Posterior cingulate gyrus (tissue), 11 donors: Measurements from ENCODE around the gene PPP1R12B.
A peak's percentile ranks its signal among the peaks of the same experiment; 100 is the strongest.
"Not testable (repeated sequence)": the region's sequence is repeated elsewhere in the genome, so short reads cannot be mapped to it uniquely, and the experiment has no call there.

ENCODE experiments used
- DNase-seq, 10 donors: peaks; one replicate each; pipeline versions ENCODE4 v3.0.0 to v3.0.0-alpha.2; 2020 to 2021; ENCODE audit warnings: mixed read lengths in 3 of 10
- intact Hi-C: fragments of 100-400 bp; cut with DNase I; formaldehyde crosslinking; loops from one replicate; pipeline ENCODE4 v1.15.1; 2023

Gene PPP1R12B

DNA sequence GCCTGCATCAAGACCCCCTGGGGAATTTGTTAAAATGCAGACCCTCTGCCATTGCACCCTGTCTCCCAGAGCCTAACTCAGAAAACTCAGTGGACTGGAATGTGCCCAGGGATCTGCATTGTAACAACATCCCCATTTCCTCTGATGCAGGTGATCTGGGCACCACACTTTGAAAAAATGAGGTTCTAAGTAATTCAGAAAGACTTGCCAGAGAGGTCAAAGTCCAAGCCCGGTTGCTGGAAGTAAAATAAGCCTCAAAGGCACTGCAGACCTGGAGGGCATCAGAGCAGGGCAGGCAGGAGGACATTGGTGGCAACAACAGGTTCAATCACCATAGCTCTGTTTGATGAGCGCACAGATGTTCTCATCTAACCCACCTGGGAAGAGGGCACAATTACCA is 271.0 kb downstream of the PPP1R12B start:
- intact Hi-C loops: no loop called here

DNA sequence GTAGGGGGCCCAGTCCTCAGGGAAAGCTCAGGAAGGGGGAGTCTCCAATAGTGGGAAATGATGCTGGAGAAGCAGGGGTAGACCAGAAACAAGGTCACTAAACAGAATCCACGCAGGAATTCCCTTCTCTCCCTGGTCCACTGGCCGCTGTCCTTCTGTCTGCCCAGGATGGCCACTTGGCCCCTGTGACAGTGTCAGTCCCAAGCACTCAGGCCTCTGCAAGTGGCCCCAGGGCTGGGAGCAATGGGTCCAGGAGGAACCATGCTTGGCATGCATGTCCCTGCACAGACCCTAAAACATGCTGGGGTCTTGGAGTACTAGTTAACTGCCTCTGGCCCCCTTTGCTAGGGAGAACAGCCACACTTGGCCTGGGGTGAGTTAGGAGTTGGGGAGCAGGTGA is 271.5 kb downstream of the PPP1R12B start:
- DNase-seq: peak in 1 of 10 donors; percentile 61
- intact Hi-C loops: not testable (repeated sequence)

More for the DNA sequence above, 271.0 kb downstream of the PPP1R12B start:
- DNase-seq: peak in 1 of 10 donors; percentile 12

- intact Hi-C loops: no loop called here
- peak in 1 of 10 donors; percentile 22 for DNase-seq
Measured at GRCh38 chr1:202621446-202621845, 272.9 kb downstream of the PPP1R12B start.

DNA sequence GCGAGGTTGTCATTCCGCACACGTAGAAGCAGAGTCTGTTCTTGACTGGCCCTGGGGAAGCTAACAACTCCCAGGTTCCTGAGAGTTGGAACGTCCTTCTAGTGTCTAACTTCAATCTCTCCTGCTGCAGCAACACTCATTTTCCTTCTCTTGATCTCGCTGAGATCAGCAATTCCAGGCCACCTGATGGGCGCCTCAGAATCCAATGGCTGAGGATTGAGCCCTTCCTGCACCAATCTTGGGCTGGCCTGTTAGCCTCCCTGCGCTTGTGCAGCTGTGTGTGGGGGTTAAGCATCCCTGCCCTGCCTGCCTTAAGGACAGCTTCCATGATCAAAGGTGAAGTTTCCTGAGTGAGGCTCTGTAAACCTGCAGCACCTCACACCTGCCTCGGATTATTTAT is 273.9 kb downstream of the PPP1R12B start:
- peak in 1 of 10 donors; percentile 38 for DNase-seq
- intact Hi-C loops: no loop called here

- intact Hi-C loops: no loop called here
- peak in 4 of 10 donors; percentile 34 to 87 (median 83) for DNase-seq
Measured at GRCh38 chr1:202623075-202623474, 274.6 kb downstream of the PPP1R12B start.

DNA sequence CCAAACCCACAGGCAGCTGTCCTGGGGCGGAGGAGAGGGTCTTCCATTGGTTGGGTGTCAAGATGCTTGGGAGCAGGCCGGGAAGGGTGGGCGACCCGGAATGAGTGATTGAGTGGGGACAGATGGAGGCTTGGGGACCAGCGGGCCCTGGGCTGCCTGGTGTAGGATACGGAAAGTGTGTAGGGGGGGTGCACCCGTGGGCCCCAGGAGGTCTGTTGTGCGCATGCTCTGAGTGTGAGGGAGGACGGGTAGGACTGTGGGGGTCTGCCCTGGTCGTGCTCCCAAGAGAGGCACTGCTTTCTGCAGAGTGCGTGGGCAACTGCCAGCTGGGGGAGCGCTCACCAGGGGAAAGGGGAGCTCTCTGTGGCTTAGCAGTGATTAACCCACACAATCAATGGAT is 275.0 kb downstream of the PPP1R12B start:
- DNase-seq: peak in 2 of 10 donors; percentile 73 to 82
- intact Hi-C loops: not testable (repeated sequence)

GRCh38 chr1:202624088-202624780 is 275.7 kb downstream of the PPP1R12B start:
- intact Hi-C loops: no loop called here
- peak in 1 of 10 donors; percentile 34 for DNase-seq

DNA sequence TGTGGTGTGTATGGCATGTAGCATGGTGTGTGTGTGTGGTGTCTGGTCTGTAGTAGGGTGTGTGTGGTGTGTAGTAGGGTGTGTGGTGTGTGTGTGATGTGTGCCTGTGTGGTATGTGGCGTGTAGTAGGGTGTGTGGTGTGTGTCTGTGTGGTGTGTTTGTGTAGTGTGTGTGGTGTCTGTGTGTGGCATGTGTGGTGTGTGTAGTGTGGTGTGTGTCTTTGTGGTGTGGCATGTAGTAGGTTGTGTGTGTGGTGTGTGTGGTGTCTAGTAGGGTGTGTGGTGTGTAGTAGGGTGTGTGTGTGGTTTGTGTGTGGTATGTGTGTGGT is 276.2 kb downstream of the PPP1R12B start:
- intact Hi-C loops: no loop called here
- no peak for DNase-seq

GRCh38 chr1:202625416-202626360 is 277.2 kb downstream of the PPP1R12B start:
- intact Hi-C loops: no loop called here
- peak in 8 of 10 donors; percentile 49 to 95 (median 64) for DNase-seq

GRCh38 chr1:202627036-202627435 is 278.5 kb downstream of the PPP1R12B start:
- intact Hi-C loops: not testable (repeated sequence)
- peak in 1 of 10 donors; percentile 34 for DNase-seq

- intact Hi-C loops: no loop called here
- peak in 1 of 10 donors; percentile 67 for DNase-seq
Measured at GRCh38 chr1:202627841-202628565, 279.5 kb downstream of the PPP1R12B start.

DNA sequence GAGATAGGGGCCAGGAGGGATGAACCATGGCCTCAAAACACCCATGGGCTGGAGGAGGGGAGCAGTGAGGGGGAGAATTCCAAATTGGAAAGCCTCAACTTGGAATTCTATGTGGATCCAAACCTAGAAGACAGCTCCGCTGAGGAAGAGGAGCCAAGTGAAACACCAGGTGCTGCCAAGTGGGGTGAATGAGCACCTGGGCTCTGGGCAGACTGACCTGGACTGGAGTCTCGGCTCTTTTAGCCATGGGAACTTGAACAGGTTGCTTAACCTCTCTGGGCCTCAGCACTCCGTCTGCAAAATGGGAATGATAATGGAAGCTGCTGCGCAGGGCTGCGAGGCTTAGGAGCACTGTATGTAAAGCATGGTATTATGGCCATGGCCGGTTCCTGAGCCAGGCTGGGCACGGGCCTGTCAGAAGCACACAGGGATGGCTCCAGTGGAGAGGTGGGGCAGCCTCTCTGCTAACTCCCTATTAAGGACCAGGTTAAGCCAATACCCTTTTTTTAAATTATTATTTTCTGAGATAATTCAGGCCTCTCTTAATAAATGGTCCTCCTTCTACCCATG is 280.2 kb downstream of the PPP1R12B start:
- DNase-seq: peak in 1 of 10 donors; percentile 38
- intact Hi-C loops: no loop called here

DNA sequence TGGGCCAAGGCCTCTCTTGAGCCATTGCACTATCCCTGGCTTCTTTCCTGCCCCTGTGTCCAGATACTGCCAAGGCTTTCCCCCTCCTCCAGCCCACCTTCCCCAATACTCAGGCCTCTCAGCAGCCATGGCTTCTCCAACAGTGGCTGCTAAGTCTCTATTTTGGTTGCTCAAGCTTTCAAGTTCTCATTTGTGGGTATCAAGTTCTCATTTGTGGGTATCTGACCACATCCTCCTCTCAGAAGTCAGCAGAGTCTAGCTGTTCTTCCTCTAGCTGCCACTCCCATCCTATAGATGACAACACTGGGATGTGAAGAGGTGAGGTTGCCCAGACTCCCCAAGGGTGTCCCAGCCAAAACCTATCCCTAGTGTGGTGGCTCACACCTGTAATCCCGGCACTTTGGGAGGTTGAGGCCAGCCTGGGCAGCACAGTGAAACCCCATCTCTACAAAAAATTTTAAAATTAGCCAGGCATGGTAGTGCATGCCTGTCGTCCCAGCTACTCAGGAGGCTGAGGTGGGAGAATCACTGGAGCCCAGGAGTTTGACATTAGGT is 280.8 kb downstream of the PPP1R12B start:
- peak in 2 of 10 donors; percentile 49 to 59 for DNase-seq
- intact Hi-C loops: not testable (repeated sequence)

DNA sequence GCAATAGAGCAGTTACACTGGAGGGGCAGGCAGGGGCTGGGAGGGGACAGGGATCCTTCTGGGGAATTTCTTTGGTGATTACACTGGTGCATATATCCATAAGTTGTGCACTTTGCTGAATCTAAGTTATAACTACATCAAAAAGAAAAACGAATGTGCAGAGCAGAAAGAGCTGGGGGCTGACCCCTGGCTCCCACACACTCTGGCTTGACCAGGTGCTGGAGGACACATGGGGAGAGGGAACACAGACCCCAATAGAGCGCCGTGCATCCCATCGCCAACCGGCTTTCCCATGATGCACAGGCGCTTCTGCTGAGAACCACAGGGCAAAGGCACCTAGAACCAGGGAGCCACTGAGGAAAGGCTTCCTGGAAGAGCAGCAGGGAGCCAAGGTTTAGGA is 281.6 kb downstream of the PPP1R12B start:
- intact Hi-C loops: not testable (repeated sequence)

DNA sequence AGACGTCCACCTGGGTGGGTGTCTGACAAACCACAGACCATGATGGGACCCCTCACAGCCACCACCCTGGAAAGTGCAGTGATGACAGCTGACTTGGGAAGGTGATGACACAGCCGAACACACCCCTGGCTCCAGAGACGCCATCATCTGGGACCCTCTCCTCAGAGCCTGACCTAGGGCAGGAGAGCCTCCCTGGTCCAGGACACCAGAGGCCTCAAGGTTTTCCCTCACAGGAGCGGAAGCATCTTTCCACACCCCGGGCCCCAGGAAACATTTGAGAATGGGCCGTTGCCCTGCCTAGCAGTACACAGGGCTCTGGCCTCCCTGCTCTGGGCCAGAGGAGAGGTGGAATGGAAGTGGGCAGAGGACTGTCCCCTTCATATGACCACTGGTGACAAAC is 282.0 kb downstream of the PPP1R12B start:
- intact Hi-C loops: no loop called here
- DNase-seq: no peak

More for the DNA sequence above, 281.6 kb downstream of the PPP1R12B start:
- DNase-seq: peak in 1 of 10 donors; percentile 34

DNA sequence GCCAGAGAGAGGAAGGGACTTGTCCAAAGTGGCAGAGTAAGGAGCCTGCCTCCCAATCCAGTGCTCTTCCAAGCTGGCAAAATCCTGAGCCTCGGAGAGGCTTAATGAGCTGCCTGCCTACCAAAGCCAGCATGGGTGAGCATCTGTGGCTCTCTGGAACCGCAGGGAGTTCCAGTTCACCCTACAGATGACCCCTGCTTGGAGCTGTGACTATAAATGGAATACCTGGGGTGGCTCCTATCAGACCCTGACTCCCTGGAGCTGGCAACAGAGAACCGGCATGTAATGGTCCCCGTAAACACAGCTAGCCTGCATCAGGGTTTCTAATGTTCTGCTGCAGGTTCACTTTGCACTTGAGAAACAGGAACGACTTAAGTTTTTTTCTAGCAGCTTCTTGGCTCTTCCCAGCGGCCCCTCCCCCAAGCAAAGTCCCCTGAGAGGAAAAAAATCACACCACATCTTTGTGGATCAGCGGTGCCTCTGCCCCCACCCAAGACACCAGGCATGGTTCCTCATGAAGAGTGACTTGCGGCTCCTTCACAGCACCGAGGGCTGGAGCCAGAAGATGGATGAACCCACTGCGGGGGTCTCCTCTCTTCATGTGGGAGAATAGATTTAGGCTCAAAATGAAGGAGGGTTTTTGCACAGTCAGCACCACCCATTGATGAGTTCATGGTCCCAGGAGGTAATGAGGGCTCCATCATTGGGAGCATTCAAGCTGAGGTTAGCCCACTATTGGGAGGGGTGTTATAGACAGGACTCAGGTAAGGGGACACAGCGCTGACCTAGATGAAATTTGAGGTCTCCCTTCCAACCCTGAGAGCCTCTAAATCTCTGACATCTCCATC is 282.8 kb downstream of the PPP1R12B start:
- intact Hi-C loops: no loop called here
- DNase-seq: peak in 2 of 10 donors; percentile 14 to 42

- DNase-seq: no peak
Measured at GRCh38 chr1:202632241-202632640, 283.7 kb downstream of the PPP1R12B start.

DNA sequence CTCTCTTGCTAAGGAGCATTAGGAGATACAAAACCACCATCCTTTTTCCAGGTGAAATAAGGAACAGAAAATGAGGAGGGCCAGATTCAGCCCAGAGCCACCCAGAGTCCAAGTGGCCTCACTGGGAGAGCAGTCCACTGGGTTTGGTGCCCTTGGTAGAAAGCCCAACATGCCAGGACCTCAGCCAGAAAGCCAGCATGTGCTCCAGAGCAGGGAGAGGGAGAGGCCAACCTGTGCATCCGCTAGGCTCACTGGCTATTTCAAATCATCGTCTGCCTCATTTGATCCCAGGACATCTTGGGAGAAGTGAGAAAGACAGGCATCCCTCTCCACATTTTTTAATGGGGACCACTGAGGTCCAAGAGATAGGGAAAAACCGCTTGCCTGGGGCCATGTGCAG is 287.7 kb downstream of the PPP1R12B start:
- DNase-seq, intact Hi-C loops: not testable (repeated sequence)

More at GRCh38 chr1:202632241-202632640, 283.7 kb downstream of the PPP1R12B start:
- intact Hi-C loops: no loop called here
